ENCODE measurements around the gene ACTL7B.

DNA sequence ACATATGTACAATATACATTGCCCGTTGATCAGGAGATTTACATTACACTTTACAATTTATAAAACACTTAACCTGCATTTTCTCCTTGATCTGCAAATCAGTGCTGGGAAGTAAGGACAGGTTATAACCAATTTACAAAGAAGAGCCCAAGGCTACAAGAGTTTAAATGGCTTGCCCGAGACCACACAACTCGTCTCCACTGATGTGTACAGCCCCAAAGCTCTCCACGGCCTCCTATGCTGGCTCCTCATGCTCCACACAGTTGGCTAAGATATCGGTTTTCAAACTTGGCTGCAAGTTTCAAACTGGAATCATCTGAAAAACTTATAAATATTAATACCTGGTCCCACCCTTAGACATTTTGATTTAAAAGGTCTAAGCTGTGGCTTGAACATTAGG is 10.3 kb downstream of the ACTL7B start:
- TF ChIP-seq, protein P1, sequence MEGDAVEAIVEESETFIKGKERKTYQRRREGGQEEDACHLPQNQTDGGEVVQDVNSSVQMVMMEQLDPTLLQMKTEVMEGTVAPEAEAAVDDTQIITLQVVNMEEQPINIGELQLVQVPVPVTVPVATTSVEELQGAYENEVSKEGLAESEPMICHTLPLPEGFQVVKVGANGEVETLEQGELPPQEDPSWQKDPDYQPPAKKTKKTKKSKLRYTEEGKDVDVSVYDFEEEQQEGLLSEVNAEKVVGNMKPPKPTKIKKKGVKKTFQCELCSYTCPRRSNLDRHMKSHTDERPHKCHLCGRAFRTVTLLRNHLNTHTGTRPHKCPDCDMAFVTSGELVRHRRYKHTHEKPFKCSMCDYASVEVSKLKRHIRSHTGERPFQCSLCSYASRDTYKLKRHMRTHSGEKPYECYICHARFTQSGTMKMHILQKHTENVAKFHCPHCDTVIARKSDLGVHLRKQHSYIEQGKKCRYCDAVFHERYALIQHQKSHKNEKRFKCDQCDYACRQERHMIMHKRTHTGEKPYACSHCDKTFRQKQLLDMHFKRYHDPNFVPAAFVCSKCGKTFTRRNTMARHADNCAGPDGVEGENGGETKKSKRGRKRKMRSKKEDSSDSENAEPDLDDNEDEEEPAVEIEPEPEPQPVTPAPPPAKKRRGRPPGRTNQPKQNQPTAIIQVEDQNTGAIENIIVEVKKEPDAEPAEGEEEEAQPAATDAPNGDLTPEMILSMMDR (IDR thresholded peaks at IDR 0.05; ENCODE audit: low read depth, low read length, poor library complexity, severe bottlenecking): no peak
- no peak for TF ChIP-seq EZH2phosphoT487 (IDR thresholded peaks at IDR 0.05; ENCODE audit: borderline replicate concordance, low read length)
